GM18526 (cell line): ENCODE results near the gene ARHGAP30.

Experiments
- POLR2A ChIP-seq: IDR thresholded peaks from 3 replicates; pipeline ENCODE4 v1.6.1; 2011; ENCODE audit not compliant: insufficient read length; ENCODE audit errors: extremely low read depth

Gene ARHGAP30

DNA sequence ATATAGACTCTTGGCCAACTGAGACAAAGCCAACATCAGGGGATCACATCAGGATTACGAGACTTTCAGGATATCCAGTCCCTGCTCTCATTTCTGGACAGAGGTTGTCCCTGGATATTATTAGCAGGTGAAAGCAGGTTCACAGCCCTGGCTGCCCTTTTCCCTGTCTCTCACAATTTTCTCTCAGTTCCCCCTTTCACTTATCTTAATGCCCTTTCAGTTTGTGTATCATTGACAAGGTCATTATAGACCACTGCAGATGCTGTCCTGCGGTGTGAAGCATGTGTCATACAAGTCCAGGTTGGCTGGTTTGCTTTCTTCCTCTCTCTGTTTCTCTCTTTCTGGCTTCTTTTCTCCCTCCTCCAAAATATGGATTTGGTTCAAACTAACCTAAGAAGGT, 26.3 kb upstream of the ARHGAP30 start:
- TF ChIP-seq POLR2A = no peak

- TF ChIP-seq POLR2A = no peak
Measured at GRCh38 chr1:161095230-161095629, 25.5 kb upstream of the ARHGAP30 start.

- TF ChIP-seq POLR2A = no peak
Measured at GRCh38 chr1:161094481-161094880, 24.8 kb upstream of the ARHGAP30 start.

DNA sequence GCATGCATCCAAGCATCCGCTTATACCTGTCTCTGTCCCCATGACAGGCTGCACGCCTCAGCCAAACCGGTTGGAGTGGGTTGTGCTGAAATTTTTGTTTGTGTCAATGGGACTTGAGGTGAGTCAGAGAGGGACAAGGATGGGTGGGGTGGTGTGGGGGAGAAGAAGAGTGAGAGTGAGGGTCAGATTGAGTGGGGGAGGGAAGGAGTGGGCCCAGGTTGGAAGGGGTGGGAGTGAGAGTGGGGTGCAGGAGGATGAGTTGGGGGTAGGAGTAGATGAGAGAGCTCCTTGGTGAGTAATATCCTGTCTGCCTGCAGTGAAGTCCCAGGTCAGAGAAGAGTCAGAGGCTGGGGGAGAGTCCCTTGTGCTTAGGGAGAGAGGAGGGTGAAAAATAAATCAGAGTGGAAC, 22.9 kb upstream of the ARHGAP30 start:
- TF ChIP-seq POLR2A = no peak

- TF ChIP-seq POLR2A = no peak
Measured at GRCh38 chr1:161091796-161092507, 22.3 kb upstream of the ARHGAP30 start.

DNA sequence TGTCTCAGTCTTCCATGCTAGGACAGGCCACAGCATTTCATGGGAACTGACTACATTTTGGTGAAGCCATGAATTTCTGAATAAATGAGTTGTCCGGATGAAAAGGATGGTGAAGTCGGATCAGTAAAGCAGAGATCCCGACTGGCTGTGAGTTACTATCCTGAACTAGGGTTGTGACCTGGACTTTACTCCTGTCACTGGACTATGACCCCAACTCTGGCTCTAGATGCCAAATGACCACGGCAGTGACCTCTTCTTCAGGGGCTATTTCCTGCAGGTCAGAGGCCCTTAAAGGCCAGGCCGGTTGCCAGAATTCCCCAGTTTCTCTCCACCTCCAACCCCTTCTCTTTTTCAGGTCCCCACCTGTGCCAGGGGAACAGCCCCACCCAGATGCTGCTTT, 21.4 kb upstream of the ARHGAP30 start:
- no peak for TF ChIP-seq POLR2A

GRCh38 chr1:161090617-161091016, 20.9 kb upstream of the ARHGAP30 start:
- no peak for TF ChIP-seq POLR2A

DNA sequence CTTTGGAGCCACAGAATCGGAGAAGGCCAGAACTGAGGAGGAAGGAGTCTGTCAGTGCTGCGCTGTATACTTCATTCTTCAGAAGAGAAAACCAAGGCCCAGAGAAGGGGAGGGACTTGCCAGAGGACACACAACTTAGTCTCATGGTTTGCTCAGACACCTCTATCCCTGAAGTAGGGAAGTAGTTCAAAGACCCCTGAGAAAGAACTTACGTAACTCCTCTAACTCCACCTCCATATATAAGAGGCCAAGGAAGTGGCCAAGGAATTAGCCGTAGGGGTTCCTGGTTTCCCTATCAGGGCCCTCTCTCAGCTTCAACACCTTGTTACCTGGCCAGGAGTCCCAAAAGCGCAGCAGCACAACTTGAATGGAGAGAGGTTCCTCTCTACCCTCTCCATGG, 20.2 kb upstream of the ARHGAP30 start:
- no peak for TF ChIP-seq POLR2A

DNA sequence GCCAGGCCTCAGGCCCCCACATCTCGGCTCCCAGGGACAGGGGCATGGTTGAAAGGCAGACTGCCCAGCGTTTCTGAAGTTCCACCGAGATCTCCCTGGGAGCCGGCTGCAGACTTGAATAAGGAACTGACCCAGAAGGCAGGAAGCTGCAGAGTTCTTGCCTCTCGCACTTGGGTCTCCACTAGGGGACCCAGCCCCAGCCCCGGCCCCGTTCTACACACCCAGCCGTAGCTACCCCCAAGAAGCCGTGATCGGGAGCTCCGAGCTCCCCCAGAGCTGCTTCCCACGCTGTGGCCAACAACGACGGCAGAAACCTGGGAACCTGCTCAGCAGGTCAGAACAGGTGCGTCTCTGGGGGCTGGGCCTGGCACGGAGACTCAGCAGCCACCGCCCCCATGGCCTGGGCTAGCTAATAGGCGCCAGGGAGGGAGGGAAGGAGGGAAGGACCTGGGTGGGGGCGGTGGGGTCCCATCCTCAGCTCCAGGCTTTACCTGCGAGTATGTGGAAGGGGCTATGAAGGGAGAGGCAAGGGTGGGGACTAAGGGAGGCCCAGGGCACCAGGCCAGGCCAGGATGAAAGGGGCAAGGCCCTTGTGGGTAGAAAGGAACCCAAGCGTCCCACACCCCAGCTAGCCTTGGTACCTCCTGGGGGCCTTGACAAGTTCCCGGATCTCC, 19.7 kb upstream of the ARHGAP30 start, which contains the start of gene NECTIN4:
Gene NECTIN4, minus strand, starts transcription at position 308 of the 674 bp plus-strand sequence. Its CDS starts 262 bp downstream, at position 46.
- no peak for TF ChIP-seq POLR2A

- TF ChIP-seq POLR2A = no peak
Measured at GRCh38 chr1:161088587-161089110, 19.0 kb upstream of the ARHGAP30 start.

DNA sequence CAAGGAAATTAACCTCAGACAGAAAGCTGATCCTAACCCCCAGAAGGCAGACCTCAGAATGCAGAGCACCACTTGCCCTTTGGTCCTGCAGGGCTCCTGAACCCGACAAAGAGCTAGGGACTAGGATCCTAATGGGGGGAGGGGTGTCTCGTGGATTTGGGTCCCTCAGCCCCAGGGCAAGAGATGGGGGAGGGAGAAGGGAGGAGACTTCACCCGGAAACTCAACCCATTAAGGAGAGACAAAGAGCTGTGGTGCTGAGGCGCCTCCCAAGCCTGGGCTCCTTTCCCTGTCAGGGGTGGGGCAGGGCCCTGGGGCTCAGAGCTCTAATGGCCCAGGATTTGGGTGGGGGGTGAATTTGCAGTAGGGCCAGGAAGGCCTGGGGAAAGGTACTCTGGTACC, 16.8 kb upstream of the ARHGAP30 start:
- TF ChIP-seq POLR2A = no peak

DNA sequence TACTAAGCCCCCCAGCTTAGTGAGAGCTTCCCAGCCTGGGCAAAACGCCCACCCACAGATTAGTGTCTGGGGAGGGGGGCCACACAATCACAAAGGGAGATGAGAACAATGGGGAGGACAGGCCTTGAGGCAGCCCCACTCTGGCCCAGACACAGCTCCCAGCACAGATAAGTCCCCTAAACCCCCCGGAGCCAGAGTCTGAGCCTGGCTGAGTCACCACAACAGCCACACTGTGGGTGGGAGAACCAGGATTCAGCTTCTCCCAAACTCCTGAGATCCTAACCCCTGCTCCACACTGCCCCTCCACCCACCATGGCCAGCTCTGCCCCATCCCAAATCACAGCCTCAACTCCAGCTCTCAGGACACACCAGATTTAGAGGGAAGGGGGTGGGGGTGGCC, 15.5 kb upstream of the ARHGAP30 start:
- no peak for TF ChIP-seq POLR2A

- no peak for TF ChIP-seq POLR2A
Measured at GRCh38 chr1:161084597-161084988, 14.9 kb upstream of the ARHGAP30 start.

DNA sequence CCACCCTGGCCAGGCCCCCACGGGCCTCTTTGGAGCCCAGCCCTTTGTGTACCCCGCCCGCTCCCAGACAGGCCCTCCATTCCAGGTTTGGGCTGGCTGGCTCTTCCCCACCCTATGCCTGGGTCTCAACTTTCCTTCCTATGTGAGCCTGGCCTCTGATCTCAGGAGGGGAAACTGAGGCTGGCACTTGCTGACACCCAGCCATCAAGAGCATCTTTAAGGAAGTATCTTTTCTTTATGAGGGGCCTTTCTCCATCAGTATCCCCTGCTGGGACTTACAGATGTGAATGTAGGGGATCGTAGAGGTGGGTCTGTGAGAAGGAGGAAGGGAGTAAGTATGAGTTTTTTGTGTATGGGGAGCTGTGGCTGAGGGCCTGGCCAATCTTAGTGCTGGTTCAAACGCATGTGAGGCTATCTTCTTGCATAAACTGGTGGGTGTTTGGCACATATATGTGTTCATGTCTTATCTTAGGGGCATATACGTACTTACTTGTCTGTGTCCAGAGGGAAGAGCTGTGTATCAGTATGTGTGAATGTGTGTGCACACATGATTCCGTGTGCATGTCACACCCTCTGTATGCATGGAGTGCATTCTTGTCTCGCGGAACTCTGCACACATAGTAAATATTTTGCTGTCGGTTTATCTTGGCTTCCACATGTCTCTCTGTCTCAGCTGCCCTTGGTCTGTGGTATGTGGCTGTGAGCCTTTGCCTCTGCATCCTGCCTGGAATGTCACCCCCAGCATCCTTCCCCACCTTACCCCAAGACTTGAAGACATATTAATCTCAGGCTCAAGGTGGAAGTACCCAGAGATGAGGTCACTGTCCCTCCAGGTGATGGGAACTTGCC, 14.3 kb upstream of the ARHGAP30 start:
- TF ChIP-seq POLR2A = no peak

DNA sequence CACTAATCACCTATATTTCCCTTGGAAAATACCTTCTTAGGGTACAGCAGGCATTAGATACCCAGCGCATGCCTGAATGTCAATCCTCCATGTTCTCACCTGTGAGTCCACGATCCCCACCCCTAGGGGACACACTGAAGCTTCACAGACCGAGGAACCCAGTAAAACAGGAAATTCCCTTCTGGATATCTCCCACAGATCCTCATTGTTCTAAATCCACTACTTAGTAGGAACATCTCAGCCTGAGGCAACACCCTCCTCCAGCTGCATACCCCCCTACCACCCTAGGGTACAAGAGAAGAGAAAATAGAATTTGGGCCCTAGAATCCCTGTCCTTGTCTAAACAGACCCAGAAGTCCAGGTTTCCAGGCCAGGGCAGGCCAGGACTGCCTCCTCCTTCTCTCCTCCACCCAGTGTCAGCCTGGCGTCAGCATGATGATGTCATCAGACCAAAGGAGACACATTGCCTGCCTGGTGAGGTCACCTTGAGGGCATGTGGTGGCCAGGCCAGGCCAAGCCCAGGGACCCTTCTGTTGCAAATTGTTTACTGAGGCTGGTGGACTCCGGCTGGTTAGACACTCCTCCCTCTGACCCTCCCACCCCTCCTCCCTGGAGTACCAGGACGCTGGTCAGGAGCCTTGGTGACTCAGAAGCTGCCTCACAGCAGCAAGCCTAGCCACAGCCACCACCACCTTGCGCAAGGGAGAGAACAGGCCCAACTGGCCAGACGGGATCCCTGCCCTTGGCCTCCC, 13.5 kb upstream of the ARHGAP30 start:
- TF ChIP-seq POLR2A = no peak
